WTC11 (cell line): ENCODE data around the gene SLC30A1. TPM values are rescaled to one million over a fixed set of nuclear protein-coding genes. Genes with fewer than 3 reads are reported as not detected.

Experiments used
- total RNA-seq: library from RNA; stranded (reverse); gene quantifications from 3 replicates; pipeline ENCODE4 v1.2.3, GENCODE V29; 2021

SLC30A1 gene
- total RNA-seq, 1 experiment from 2014 or later, result 20.0 TPM

Other genes with a start within 250 kb of the SLC30A1 start
- gene RD3, start 87.0 kb downstream of the SLC30A1 start, total RNA-seq, result 0.16 to 0.30 TPM (median 0.17 TPM) in 3 replicates
- gene NEK2, start 96.5 kb upstream of the SLC30A1 start, total RNA-seq, result 22.7 to 25.2 TPM (median 23.5 TPM) in 3 replicates